Measurements from ENCODE around the gene BBS1. TPM values are rescaled to one million over a fixed set of nuclear protein-coding genes. Genes with fewer than 3 reads are reported as not detected.
"Not testable (repeated sequence)": the region's sequence is repeated elsewhere in the genome, so short reads cannot be mapped to it uniquely, and the experiment has no call there.

The BBS1 gene
- 32.2 and 38.2 TPM in 2 replicates for total RNA-seq (2022)
- percentile 61 among the genes with signal in this experiment for Bru-seq, nascent RNA
- percentile 75 among the genes with signal in this experiment for BruChase-seq, experiment 1, labeled RNA remaining after a 6-hour chase
- BruChase-seq, experiment 2, labeled RNA remaining after a 2-hour chase = percentile 69 among the genes with signal in this experiment
- long read RNA-seq, partial matches to known transcripts = 2 of 11 reads
- long read RNA-seq, other reads (novel, unspliced or antisense) = 6 of 11 reads

GRCh38 chr11:66510271-66510989 is at the start of gene BBS1:
BBS1 (plus strand) TSS chr11:66510635; CDS start chr11:66510660, 25 bp downstream.
- H3K9me3 Mint-ChIP-seq (ENCODE audit: low read depth, unreplicated experiment) = no peaks in the 10 kb centered on the region
- DNase-seq = peak; percentile 87
- peak within 1 kb of the TSS; percentile 95 for H3K4me3 Mint-ChIP-seq (ENCODE audit: low read depth, unreplicated experiment)
- no TSS peak for BruUV-seq (replicated peaks)
- no peaks in the 10 kb centered on the region for H3K27me3 Mint-ChIP-seq (ENCODE audit: unreplicated experiment)
- H3K36me3 Mint-ChIP-seq (ENCODE audit: insufficient read depth, unreplicated experiment) = peaks cover 32% of the 10 kb centered on the region
- CTCF ChIA-PET = interaction anchor here (0.7 kb wide), 1 partner anchor 21 kb away, joined by 3 read pairs; no protein-coding TSS in a partner anchor
- no peak for TF ChIP-seq CTCF (IDR thresholded peaks at IDR 0.05; ENCODE audit: unreplicated experiment)
- peaks cover 9% of the 10 kb centered on the region for H3K4me1 Mint-ChIP-seq (ENCODE audit: low read depth, unreplicated experiment)
- intact Hi-C loops (cut with micrococcal nuclease; ENCODE audit: unreplicated experiment) = no loop called here
- peak within 1 kb of the TSS; percentile 89 for H3K27ac Mint-ChIP-seq (ENCODE audit: unreplicated experiment)

- intact Hi-C loops (cut with micrococcal nuclease; ENCODE audit: unreplicated experiment) = no loop called here
- Mint-ChIP-seq H3K4me1 (ENCODE audit: low read depth, unreplicated experiment) (peaks cover under 1% of the 10 kb centered on the region), H3K27me3 (ENCODE audit: unreplicated experiment) (peaks cover 18% of the 10 kb centered on the region), H3K36me3 (ENCODE audit: insufficient read depth, unreplicated experiment) (peaks cover 10% of the 10 kb centered on the region), H3K4me3 (ENCODE audit: low read depth, unreplicated experiment) (no peak overlapping the region), H3K27ac (ENCODE audit: unreplicated experiment) (no peak overlapping the region), H3K9me3 (ENCODE audit: low read depth, unreplicated experiment) (peaks cover 2% of the 10 kb centered on the region)
- DNase-seq = no peak
- BruUV-seq (replicated peaks) = no TSS peak
- CTCF ChIA-PET = interaction anchor here (1.5 kb wide), 1 partner anchor 18 kb away, joined by 4 read pairs; the partner anchor contains the start of gene DPP3
- TF ChIP-seq CTCF (IDR thresholded peaks at IDR 0.05; ENCODE audit: unreplicated experiment) = no peak
These were observed 48.4 kb upstream of the BBS1 start for GRCh38 chr11:66462010-66462409.

- Mint-ChIP-seq H3K36me3 (ENCODE audit: insufficient read depth, unreplicated experiment) (peaks cover 16% of the 10 kb centered on the region), H3K9me3 (ENCODE audit: low read depth, unreplicated experiment) (peaks cover 2% of the 10 kb centered on the region), H3K4me1 (ENCODE audit: low read depth, unreplicated experiment) (peaks cover 8% of the 10 kb centered on the region), H3K27me3 (ENCODE audit: unreplicated experiment) (peaks cover 17% of the 10 kb centered on the region), H3K4me3 (ENCODE audit: low read depth, unreplicated experiment) (no peak overlapping the region), H3K27ac (ENCODE audit: unreplicated experiment) (no peak overlapping the region)
- no peak for DNase-seq
- TF ChIP-seq CTCF (IDR thresholded peaks at IDR 0.05; ENCODE audit: unreplicated experiment) = no peak
- intact Hi-C loops (cut with micrococcal nuclease; ENCODE audit: unreplicated experiment) = no loop called here
- BruUV-seq (replicated peaks) = no TSS peak
- CTCF ChIA-PET = no interaction called here
These were observed 47.5 kb upstream of the BBS1 start for GRCh38 chr11:66462911-66463310.

GRCh38 chr11:66464116-66464515 is 46.3 kb upstream of the BBS1 start:
- H3K9me3 Mint-ChIP-seq (ENCODE audit: low read depth, unreplicated experiment); DNase-seq; H3K4me3 Mint-ChIP-seq (ENCODE audit: low read depth, unreplicated experiment); H3K27ac Mint-ChIP-seq (ENCODE audit: unreplicated experiment); CTCF ChIA-PET; BruUV-seq (replicated peaks); H3K4me1 Mint-ChIP-seq (ENCODE audit: low read depth, unreplicated experiment); intact Hi-C loops (cut with micrococcal nuclease; ENCODE audit: unreplicated experiment); H3K27me3 Mint-ChIP-seq (ENCODE audit: unreplicated experiment): not testable (repeated sequence)
- peaks cover 20% of the 10 kb centered on the region for H3K36me3 Mint-ChIP-seq (ENCODE audit: insufficient read depth, unreplicated experiment)

- CTCF ChIA-PET = no interaction called here
- Mint-ChIP-seq H3K27me3 (ENCODE audit: unreplicated experiment) (no peaks in the 10 kb centered on the region), H3K4me3 (ENCODE audit: low read depth, unreplicated experiment) (no peak overlapping the region), H3K4me1 (ENCODE audit: low read depth, unreplicated experiment) (peaks cover 8% of the 10 kb centered on the region), H3K9me3 (ENCODE audit: low read depth, unreplicated experiment) (peaks cover 2% of the 10 kb centered on the region), H3K36me3 (ENCODE audit: insufficient read depth, unreplicated experiment) (peaks cover 21% of the 10 kb centered on the region), H3K27ac (ENCODE audit: unreplicated experiment) (no peak overlapping the region)
- BruUV-seq (replicated peaks) = no TSS peak
- intact Hi-C loops (cut with micrococcal nuclease; ENCODE audit: unreplicated experiment) = no loop called here
- DNase-seq = no peak
- no peak for TF ChIP-seq CTCF (IDR thresholded peaks at IDR 0.05; ENCODE audit: unreplicated experiment)
These were observed 45.5 kb upstream of the BBS1 start for GRCh38 chr11:66464916-66465315.
